Heart right ventricle (tissue), 16 donors: Measurements from ENCODE around the gene NFKBIL1. TPM values are rescaled to one million over a fixed set of nuclear protein-coding genes. Genes with fewer than 3 reads are reported as not detected.

Experiments
- ATAC-seq, 8 donors: fragments of 200-7000 bp; cut with Tn5 transposase; one replicate each; pipeline ENCODE4 v1.9.1; 2020; ENCODE audit warnings: mild to moderate bottlenecking in 8 of 8, moderate library complexity in 8 of 8, moderate number of reproducible peaks in 1 of 8
- DNase-seq, 2 donors: peaks; one replicate each; pipeline ENCODE4 v3.0.0-alpha.2; 2020
- H3K27ac ChIP-seq, 10 donors: fragments of 200-600 bp; sonication (generic) in 2 of 10; one replicate each; pipeline versions ENCODE4 v1.5.0 to v1.8.0; 2020 to 2022; ENCODE audit warnings: mild to moderate bottlenecking in 3 of 10
- H3K27me3 ChIP-seq, 7 donors: fragments of 200-600 bp; one replicate each; pipeline ENCODE4 v1.8.0; 2021 to 2022; ENCODE audit warnings: mild to moderate bottlenecking in 2 of 7
- H3K36me3 ChIP-seq, 9 donors: fragments of 200-600 bp; sonication (generic) in 1 of 9; one replicate each; pipeline versions ENCODE4 v1.5.0 to v1.8.0; 2020 to 2022; ENCODE audit warnings: mild to moderate bottlenecking in 2 of 9
- H3K4me1 ChIP-seq, 9 donors: fragments of 200-600 bp; sonication (generic) in 1 of 9; one replicate each; pipeline versions ENCODE4 v1.5.0 to v1.8.0; 2020 to 2022; ENCODE audit warnings: mild to moderate bottlenecking in 4 of 9
- H3K4me3 ChIP-seq, 10 donors: fragments of 200-600 bp; sonication (generic) in 2 of 10; one replicate each; pipeline versions ENCODE4 v1.5.0 to v1.8.0; 2020 to 2022; ENCODE audit warnings: mild to moderate bottlenecking in 7 of 10, moderate library complexity in 2 of 10
- H3K9me3 ChIP-seq, 11 donors: fragments of 200-600 bp in 10 of 11; sonication (generic) in 2 of 11; one replicate each; pipeline versions ENCODE4 v1.5.0 to v1.8.0; 2013 to 2022; ENCODE audit warnings: mild to moderate bottlenecking in 2 of 11, control low read depth in 1 of 11, moderate library complexity in 1 of 11
- CTCF ChIP-seq, 9 donors: fragments of 200-600 bp; sonication (generic) in 2 of 9; IDR thresholded peaks; one replicate each; pipeline versions ENCODE4 v1.5.0 to v1.8.0; 2021 to 2022; ENCODE audit warnings: antibody characterized with exemption in 9 of 9, mild to moderate bottlenecking in 5 of 9, moderate library complexity in 1 of 9
- WGBS, 2 donors: extraction: QIAGEN DNeasy Blood & Tissue Kit; methylation state at CpG; one replicate each; pipeline ENCODE4 v1.1.7; 2013; ENCODE audit warnings: inconsistent platforms in 1 of 2; 5-methylcytosine and 5-hydroxymethylcytosine counted together
- intact Hi-C, 10 donors: fragments of 100-400 bp; cut with DNase I; formaldehyde crosslinking; loops; one replicate each; pipeline versions ENCODE4 v1.11.1 to v1.14.2; 2022
- polyA plus RNA-seq, 2 donors: library from polyadenylated mRNA; stranded (reverse); fragments of 200-250 nt; gene quantifications; one replicate each; pipeline ENCODE4 v1.2.3, GENCODE V29; 2013
- total RNA-seq, 10 donors: library from RNA; stranded (reverse); fragmentation: NEBNext Ultra II Directional in 3 of 10; extraction: Animal tissue kit (Norgen Biotek cat#: 25700) in 3 of 10; gene quantifications; one replicate each; pipeline versions ENCODE4 v1.2.1 to v1.2.4, GENCODE V29; 2021 to 2023
- donor health status: Arrhythmogenic right ventricular cardiomyopathy.
- donor health status: ischemic (EF 13 %, LVEDD 7.1; RV severe dilation, severe dysfunction).
- donor health status: healthy with polysubstance abuse.
- donor health status: DM: no; HTN: yes; CAD: no.
- donor health status: DM: no; HTN: no; CAD: no.
- donor health status: ischemic (EF 25% LVEDD 6.9; RV normal size, moderate dysfunction).
- donor health status: ischemic (EF 25% LVEDD 5.7; RV mildly dilated, moderate dysfunction).
- donor health status: healthy.
- donor health status: DM: yes; HTN: yes; CAD: no.
- donor health status: Ischemic cardiomyopathy.
- donor health status: ischemic (EF 35%, LVEDD 5.7; RV mildly dilated, moderate dysfunction).
- donor health status: nonischemic (EF 11% LVEDD 7.7; RV severe dilation, severe dysfunction).
- donor health status: DM: yes; HTN: yes; CAD: no.
- donor health status: PGD.
- donor health status: ischemic (EF 29% LVEDD 5.4; RV normal size, mild dysfunction).
- donor health status: nonischemic (EF 23%, LVEDD 6.1; RV moderate dilation, normal function).

The NFKBIL1 gene
- total and polyA plus RNA-seq, 12 donors: 9.7 to 22.2 (median 12.1) TPM

GRCh38 chr6:31541658-31542521, 5.5 kb upstream of the NFKBIL1 start, which contains the start of gene DDX39B:
TSS of gene DDX39B (minus strand) at chr6:31542003. CDS start at chr6:31540532, 1,471 bp downstream.
- H3K27me3 ChIP-seq: no peaks in the 10 kb centered on the region
- peak within 1 kb of the TSS; percentile 81 to 100 (median 93) for H3K27ac ChIP-seq
- H3K9me3 ChIP-seq: no peaks in the 10 kb centered on the region
- H3K4me3 ChIP-seq: peak within 1 kb of the TSS; percentile 42 to 87 (median 73)
- peak; percentile 93 to 96 (median 94) for ATAC-seq
- peak; percentile 93 to 96 for DNase-seq
- TF ChIP-seq CTCF (IDR thresholded peaks at IDR 0.05): no peak
- intact Hi-C loops: loop anchor here in 6 of 10 donors (2.0 to 10.0 kb wide), 8 partner anchors 43 to 413 kb away; partner anchors contain the start of genes MICB (in 4 of the 6), NELFE (in 3 of the 6), SKIC2 (in 3 of the 6) and CSNK2B (in 1 of the 6)
- peaks cover 22 to 55% (median 41%) of the 10 kb centered on the region in 9 donors for H3K4me1 ChIP-seq
- WGBS, 2 donors: 0% methylated on average over 43 of the region's 43 CpGs
- H3K36me3 ChIP-seq: peaks cover 0 to 36% (median 28%) of the 10 kb centered on the region in 9 donors

GRCh38 chr6:31543639-31544038, 3.8 kb upstream of the NFKBIL1 start:
- no peaks in the 10 kb centered on the region for H3K27me3 ChIP-seq
- no peak overlapping the region for H3K4me3 ChIP-seq
- TF ChIP-seq CTCF (IDR thresholded peaks at IDR 0.05): no peak
- intact Hi-C loops: loop anchor here in 6 of 10 donors (2.0 to 10.0 kb wide), 7 partner anchors 46 to 411 kb away; partner anchors contain the start of genes MICB (in 3 of the 6), NELFE (in 3 of the 6), SKIC2 (in 3 of the 6) and CSNK2B (in 1 of the 6)
- no peaks in the 10 kb centered on the region for H3K9me3 ChIP-seq
- H3K36me3 ChIP-seq: peaks cover 0 to 19% (median 18%) of the 10 kb centered on the region in 9 donors
- peaks cover 27 to 57% (median 45%) of the 10 kb centered on the region in 9 donors for H3K4me1 ChIP-seq
- no peak for DNase-seq
- peak overlapping the region in 7 of 10 donors; percentile 81 to 100 (median 93) for H3K27ac ChIP-seq
- 93 to 98% methylated on average over 6 of the region's 6 CpGs for WGBS, 2 donors
- ATAC-seq: no peak

- Histone ChIP-seq H3K36me3 (peaks cover 0 to 19% (median 14%) of the 10 kb centered on the region in 9 donors), H3K4me3 (no peak overlapping the region), H3K9me3 (no peaks in the 10 kb centered on the region), H3K4me1 (peaks cover 19 to 56% (median 37%) of the 10 kb centered on the region in 9 donors), H3K27me3 (no peaks in the 10 kb centered on the region), H3K27ac (no peak overlapping the region)
- no peak for TF ChIP-seq CTCF (IDR thresholded peaks at IDR 0.05)
- WGBS, 2 donors: 83 to 85% methylated on average over 2 of the region's 2 CpGs
- intact Hi-C loops: loop anchor here in 8 of 10 donors (5.0 to 10.0 kb wide), 10 partner anchors 38 to 410 kb away; partner anchors contain the start of genes LTB (in 4 of the 8), MICB (in 3 of the 8), NELFE (in 3 of the 8) and SKIC2 (in 3 of the 8)
- ATAC-seq: no peak
- DNase-seq: no peak
Observed at GRCh38 chr6:31544676-31545075, 2.7 kb upstream of the NFKBIL1 start.

GRCh38 chr6:31545291-31545690, 2.1 kb upstream of the NFKBIL1 start:
- Histone ChIP-seq H3K4me1 (peaks cover 13 to 49% (median 31%) of the 10 kb centered on the region in 9 donors), H3K4me3 (no peak overlapping the region), H3K27me3 (no peaks in the 10 kb centered on the region), H3K36me3 (peaks cover 0 to 19% (median 8%) of the 10 kb centered on the region in 9 donors), H3K27ac (no peak overlapping the region), H3K9me3 (no peaks in the 10 kb centered on the region)
- intact Hi-C loops: loop anchor here in 8 of 10 donors (5.0 to 10.0 kb wide), 7 partner anchors 37 to 410 kb away; partner anchors contain the start of genes LTB (in 4 of the 8), NELFE (in 3 of the 8), SKIC2 (in 3 of the 8) and AIF1 (in 2 of the 8)
- WGBS, 2 donors: 77 to 92% methylated on average over 7 of the region's 7 CpGs
- no peak for TF ChIP-seq CTCF (IDR thresholded peaks at IDR 0.05)
- ATAC-seq (no peak), DNase-seq (no peak)
